ENCODE measurements around the gene SCRT2. TPM values are rescaled to one million over a fixed set of nuclear protein-coding genes. Genes with fewer than 3 reads are reported as not detected.

SCRT2 gene
- polyA plus RNA-seq, 1 donor from 2014 or later: 2.5 TPM

DNA sequence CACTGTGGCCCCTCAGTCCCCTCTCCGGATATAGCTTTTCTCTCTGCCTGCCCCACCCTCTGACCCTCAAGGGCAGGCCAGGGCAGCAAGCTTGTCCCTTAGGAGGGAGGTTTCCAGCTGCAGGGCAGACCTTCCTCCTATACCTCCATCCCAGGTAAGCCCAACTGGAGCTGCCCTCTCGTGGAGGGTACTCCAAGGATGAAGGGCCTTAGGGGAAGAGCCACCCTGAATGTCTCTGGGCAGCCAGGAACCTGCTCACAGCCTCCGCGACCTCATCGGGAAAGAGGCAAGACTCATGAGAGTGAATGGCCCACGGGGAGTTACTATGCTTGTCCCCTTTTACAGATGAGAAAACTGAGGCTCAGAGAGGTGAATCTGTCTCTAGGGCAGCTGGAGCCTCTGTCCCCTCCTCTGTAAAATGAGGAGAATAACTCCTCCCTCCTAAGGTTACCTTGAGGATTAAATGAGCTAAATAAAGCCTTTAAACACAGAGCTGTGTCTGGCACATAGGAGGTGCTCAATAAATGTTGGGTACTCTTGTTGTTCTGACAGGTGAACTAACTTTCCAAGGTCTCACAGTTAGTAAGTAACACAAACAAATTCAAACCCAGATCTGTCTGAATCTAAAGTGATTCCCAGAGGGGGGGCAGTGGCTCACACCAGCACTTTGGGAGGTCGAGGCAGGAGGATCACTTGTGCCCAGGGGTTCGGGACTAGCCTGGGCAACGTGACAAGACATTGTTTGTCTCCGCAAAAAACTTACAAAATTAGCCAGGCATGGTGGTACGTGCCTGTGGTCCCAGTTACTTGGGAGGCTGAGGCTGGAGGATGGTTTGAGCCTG, 34.7 kb downstream of the SCRT2 start:
- no peaks in the 10 kb centered on the region for H3K36me3 ChIP-seq (ENCODE audit: insufficient read depth, low read length)
- no peak overlapping the region for H3K9ac ChIP-seq (ENCODE audit: low read length)
- no peaks in the 10 kb centered on the region for H4K20me1 ChIP-seq (ENCODE audit: insufficient read depth)
- H2AFZ ChIP-seq (ENCODE audit: low read depth, low read length): no peak overlapping the region
- no peaks in the 10 kb centered on the region for H3K27me3 ChIP-seq (ENCODE audit: insufficient read depth, low read depth, low read length)
- H3K4me2 ChIP-seq (ENCODE audit: low read length): no peak overlapping the region
- H3K9me3 ChIP-seq (ENCODE audit: low read length): no peaks in the 10 kb centered on the region
- H3F3A ChIP-seq (ENCODE audit: insufficient read depth, low read length, poor library complexity, severe bottlenecking): no peaks in the 10 kb centered on the region
- TF ChIP-seq EP300 (conservative IDR thresholded peaks at IDR 0.05; ENCODE audit: poor library complexity, severe bottlenecking) (no peak), SMC3 (conservative IDR thresholded peaks at IDR 0.05; ENCODE audit: poor library complexity) (no peak)
- TF ChIP-seq, protein P1, sequence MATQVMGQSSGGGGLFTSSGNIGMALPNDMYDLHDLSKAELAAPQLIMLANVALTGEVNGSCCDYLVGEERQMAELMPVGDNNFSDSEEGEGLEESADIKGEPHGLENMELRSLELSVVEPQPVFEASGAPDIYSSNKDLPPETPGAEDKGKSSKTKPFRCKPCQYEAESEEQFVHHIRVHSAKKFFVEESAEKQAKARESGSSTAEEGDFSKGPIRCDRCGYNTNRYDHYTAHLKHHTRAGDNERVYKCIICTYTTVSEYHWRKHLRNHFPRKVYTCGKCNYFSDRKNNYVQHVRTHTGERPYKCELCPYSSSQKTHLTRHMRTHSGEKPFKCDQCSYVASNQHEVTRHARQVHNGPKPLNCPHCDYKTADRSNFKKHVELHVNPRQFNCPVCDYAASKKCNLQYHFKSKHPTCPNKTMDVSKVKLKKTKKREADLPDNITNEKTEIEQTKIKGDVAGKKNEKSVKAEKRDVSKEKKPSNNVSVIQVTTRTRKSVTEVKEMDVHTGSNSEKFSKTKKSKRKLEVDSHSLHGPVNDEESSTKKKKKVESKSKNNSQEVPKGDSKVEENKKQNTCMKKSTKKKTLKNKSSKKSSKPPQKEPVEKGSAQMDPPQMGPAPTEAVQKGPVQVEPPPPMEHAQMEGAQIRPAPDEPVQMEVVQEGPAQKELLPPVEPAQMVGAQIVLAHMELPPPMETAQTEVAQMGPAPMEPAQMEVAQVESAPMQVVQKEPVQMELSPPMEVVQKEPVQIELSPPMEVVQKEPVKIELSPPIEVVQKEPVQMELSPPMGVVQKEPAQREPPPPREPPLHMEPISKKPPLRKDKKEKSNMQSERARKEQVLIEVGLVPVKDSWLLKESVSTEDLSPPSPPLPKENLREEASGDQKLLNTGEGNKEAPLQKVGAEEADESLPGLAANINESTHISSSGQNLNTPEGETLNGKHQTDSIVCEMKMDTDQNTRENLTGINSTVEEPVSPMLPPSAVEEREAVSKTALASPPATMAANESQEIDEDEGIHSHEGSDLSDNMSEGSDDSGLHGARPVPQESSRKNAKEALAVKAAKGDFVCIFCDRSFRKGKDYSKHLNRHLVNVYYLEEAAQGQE (IDR thresholded peaks at IDR 0.05; ENCODE audit: borderline replicate concordance): no peak
- H3K4me3 ChIP-seq (ENCODE audit: low read length): no peak overlapping the region
- H3K27ac ChIP-seq (ENCODE audit: low read length): no peak overlapping the region
- no peaks in the 10 kb centered on the region for H3K79me2 ChIP-seq (replicated peaks; ENCODE audit: insufficient read depth, low read length)
- no peaks in the 10 kb centered on the region for H3K9me2 ChIP-seq (ENCODE audit: insufficient read depth, low read length)

DNA sequence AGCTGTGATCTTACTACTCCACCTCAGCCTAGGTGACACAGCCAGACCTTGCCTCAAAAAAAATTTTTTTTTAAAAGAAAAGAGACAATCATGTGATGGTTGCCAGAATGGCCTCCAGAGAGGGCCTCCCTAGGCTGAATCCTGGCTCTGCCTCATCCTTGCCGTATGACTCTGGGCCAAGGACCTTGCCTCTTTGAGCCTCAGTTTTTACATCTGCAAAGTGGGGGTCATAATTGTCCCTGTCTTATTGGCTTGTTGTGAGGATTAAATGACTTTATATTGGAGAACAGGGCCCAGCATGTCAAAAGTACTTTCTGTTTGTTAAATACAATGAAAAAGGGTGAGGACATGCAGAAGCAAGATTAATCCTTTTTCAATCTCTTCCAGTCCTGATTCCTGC, 37.0 kb downstream of the SCRT2 start:
- no peak for TF ChIP-seq EZH2 (IDR thresholded peaks at IDR 0.05; ENCODE audit: borderline replicate concordance, insufficient read depth, low read length, poor library complexity, severe bottlenecking)
- no peak for TF ChIP-seq TAF1 (IDR thresholded peaks at IDR 0.05; ENCODE audit: low read depth)
- no peak for TF ChIP-seq EP300 (conservative IDR thresholded peaks at IDR 0.05; ENCODE audit: poor library complexity, severe bottlenecking)
- TF ChIP-seq MXI1 (conservative IDR thresholded peaks at IDR 0.05; ENCODE audit: poor library complexity, severe bottlenecking): no peak
- TF ChIP-seq, protein P1 (IDR thresholded peaks at IDR 0.05; ENCODE audit: borderline replicate concordance): no peak
- no peak for TF ChIP-seq RAD21 (conservative IDR thresholded peaks at IDR 0.05)
- no peak for TF ChIP-seq POLR2AphosphoS5 (IDR thresholded peaks at IDR 0.05)
- TF ChIP-seq CTCF (IDR thresholded peaks at IDR 0.05; ENCODE audit: poor library complexity, severe bottlenecking): no peak
- TF ChIP-seq SMC3 (conservative IDR thresholded peaks at IDR 0.05; ENCODE audit: poor library complexity): no peak
- H3K9ac ChIP-seq (ENCODE audit: low read length): no peak overlapping the region
- H3K4me3 ChIP-seq (ENCODE audit: low read length): no peak overlapping the region
- H2AFZ ChIP-seq (ENCODE audit: low read depth, low read length): no peak overlapping the region
- no peaks in the 10 kb centered on the region for H3K27me3 ChIP-seq (ENCODE audit: insufficient read depth, low read depth, low read length)
- no peak overlapping the region for H3K4me2 ChIP-seq (ENCODE audit: low read length)
- no peaks in the 10 kb centered on the region for H4K20me1 ChIP-seq (ENCODE audit: insufficient read depth)
- no peaks in the 10 kb centered on the region for H3K9me2 ChIP-seq (ENCODE audit: insufficient read depth, low read length)
- no peaks in the 10 kb centered on the region for H3K79me2 ChIP-seq (replicated peaks; ENCODE audit: insufficient read depth, low read length)
- no peaks in the 10 kb centered on the region for H3K36me3 ChIP-seq (ENCODE audit: insufficient read depth, low read length)
- no peaks in the 10 kb centered on the region for H3K9me3 ChIP-seq (ENCODE audit: low read length)
- H3F3A ChIP-seq (ENCODE audit: insufficient read depth, low read length, poor library complexity, severe bottlenecking): no peaks in the 10 kb centered on the region
- no peak overlapping the region for H3K27ac ChIP-seq (ENCODE audit: low read length)
